ENCODE data around the gene PRND.
"Not testable (repeated sequence)": the region's sequence is repeated elsewhere in the genome, so short reads cannot be mapped to it uniquely, and the experiment has no call there.

PRND gene, protein sequence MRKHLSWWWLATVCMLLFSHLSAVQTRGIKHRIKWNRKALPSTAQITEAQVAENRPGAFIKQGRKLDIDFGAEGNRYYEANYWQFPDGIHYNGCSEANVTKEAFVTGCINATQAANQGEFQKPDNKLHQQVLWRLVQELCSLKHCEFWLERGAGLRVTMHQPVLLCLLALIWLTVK

DNA sequence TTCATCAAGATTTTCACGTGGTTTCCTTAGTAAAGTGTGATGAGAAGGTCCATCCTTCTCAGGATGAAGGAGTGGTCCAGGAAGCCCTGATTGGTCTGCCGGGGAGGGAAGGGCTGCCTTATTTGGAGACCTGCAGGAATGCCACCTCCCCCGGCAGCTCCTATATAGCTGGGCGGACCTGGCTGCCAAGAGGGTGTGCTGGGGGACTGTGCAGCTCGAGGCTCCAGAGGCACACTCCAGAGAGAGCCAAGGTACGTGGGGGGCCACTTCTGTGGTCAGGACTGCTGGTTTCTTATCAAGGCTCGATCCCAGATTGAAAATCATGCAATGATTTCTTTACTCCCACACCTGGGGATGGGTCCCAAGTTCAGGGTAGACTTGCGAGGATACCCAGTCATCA lies at the start of gene PRND:
Gene PRND (plus strand): TSS at position 191 of the 400 bp plus-strand sequence. CDS start 2,643 bp downstream, outside the sequence.
- no peak for FAIRE-seq

DNA sequence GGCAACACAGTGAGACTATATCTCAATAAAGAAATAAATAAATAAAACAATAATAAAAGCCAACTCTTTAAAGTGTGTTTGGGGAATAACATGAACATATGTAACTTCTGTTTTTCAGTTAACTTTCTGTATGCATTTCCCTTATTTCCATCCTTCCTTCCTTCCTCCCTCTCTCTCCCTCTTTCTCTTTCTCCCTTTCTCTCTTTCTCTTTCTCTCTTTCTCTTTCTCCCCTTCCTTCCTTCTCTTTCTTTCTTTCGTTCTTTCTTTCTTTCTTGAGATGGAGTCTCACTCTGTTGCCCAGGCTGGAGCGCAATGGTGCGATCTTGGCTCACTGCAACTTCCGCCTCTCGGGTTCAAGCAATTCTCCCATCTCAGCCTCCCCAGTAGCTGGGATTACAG lies 48.8 kb upstream of the PRND start:
- no peak for FAIRE-seq

DNA sequence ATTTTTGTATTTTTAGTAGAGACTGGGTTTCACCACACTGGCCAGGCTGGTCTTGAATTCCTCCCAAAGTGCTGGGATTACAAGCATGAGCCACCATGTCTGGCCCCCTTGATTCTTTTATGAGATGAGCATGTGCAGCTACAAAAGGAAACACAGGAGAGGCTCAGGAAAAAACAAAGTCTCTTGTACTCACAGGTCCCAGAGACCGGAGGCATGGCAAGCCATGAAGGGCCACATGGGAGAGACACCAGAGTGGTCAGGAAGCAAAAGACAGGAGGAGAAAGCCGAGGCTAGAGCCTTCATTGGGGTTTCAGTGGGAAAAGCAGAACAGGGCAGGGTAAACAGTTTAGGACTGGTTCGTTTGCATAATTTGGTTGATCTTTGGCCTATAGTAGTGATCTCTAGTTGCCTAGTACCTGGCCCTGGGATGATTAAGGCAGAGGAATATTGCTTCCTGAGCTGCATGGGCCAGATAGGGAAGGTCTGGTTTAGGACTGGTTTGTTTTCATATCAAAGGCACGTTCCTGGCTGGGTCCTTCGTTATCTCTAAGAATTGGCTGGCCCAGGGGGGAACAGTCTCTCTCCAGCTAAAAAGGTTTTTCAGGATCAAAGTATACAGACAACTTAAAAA lies 48.2 kb upstream of the PRND start:
- no peak for FAIRE-seq

DNA sequence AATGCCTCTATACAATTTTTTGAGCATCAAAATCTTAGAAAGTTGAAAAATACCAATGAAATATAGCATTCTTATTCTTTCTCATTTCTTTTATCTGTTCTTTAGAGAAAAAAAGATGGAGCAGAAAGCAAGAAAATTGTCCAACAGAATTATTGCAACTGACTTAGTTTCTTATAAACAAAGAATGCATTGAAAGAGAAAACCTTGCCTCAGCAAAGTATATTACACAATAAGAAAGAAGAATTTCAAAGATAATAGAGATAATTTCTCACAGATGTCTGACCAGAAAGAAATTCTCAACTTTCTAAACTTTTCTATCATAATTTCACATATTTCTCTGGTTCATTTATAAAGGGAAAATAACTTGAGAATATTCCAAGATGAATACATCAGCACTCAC lies 47.0 kb upstream of the PRND start:
- no peak for FAIRE-seq

DNA sequence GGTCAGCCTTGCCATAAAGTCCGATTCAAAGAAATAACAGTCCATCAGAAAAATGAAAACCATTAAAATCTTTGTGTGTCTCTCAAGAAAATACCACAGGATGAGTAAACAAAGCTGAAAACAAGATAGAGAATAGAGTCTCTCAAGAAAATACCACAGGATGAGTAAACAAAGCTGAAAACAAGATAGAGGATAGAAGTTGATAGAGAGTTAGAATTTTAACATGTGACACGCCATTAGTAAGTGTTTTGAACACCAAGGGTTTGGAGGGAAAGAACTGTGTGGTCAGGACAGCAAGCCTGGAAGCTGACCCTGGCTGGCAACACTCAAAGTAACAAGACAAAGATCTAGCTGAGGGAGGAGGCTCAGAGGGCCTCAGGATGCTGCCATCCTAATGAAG lies 43.9 kb upstream of the PRND start:
- FAIRE-seq, result no peak

DNA sequence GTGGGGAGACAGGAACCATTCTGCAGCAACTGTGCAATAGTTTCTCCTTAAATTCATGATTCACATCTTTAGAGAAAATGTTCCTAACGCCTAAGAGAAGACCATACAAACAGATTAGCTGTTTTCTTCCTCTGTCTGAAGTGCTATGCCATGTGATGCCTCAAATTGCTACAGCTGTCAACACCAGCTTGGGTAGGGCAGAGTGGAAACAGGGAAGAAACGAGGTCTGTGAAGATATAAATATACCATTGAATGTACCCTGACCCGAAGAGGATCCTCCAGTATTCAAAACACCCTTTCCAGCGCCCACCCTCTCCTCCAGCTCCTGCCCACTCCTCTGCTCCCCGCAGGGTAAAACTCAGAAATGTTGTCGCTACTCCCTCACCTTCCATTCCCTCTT lies 40.3 kb upstream of the PRND start:
- FAIRE-seq, result no peak

DNA sequence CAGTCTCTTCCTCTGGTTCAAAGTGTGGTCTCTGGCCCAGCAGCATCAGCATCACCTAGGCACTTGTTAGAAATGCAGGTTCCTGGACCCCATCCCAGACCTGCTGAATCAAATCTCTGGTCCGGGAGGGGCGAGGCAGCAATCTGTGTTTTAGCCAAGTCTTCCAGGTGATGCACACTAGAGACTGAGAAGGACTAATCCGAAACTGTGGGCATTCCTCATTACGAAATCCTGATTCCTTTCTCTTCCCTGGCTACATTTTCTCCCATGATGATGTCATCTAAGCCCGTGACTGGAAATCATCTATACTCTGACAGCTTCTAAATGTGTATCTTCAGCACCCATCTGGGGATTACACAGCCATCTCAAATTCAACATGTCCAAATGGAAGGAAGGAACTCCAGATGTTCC lies 39.7 kb upstream of the PRND start:
- FAIRE-seq, result no peak

DNA sequence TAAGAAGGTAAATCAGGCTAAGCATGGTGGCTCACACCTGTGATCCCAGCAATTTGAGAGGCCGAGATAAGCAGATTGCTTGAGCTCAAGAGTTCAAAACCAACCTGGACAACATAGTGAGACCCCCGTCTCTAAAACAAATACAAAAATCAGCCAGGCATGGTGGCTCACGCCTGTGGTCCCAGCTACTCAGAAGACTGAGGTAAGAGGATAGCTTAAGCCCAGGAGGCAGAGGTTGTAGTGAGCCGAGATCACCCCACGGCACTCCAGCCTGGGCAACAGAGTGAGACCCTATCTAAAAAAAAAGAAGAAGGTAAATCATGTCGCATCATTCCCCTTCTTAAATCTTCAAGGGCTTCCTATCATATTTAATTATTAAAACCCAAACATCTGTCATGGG lies 39.0 kb upstream of the PRND start:
- no peak for FAIRE-seq

DNA sequence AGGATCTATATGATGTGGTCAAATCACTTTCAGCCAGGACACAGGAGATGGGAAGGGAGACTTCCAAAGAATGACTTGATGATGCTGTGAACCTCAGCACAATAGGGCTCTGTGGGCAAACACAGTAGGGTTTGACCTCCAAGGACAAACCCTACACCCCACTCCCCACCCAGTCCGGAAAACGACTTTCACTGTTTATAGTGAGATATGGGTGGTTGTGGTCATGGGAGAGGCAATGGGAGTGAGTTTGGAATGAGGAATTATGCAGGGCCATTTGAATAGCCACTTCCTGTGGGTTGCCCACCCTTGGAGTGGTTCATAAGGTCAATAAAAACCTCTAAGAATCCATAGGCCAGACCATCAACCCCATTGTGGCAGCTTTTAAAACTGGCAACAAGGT lies 38.4 kb upstream of the PRND start:
- no peak for FAIRE-seq

DNA sequence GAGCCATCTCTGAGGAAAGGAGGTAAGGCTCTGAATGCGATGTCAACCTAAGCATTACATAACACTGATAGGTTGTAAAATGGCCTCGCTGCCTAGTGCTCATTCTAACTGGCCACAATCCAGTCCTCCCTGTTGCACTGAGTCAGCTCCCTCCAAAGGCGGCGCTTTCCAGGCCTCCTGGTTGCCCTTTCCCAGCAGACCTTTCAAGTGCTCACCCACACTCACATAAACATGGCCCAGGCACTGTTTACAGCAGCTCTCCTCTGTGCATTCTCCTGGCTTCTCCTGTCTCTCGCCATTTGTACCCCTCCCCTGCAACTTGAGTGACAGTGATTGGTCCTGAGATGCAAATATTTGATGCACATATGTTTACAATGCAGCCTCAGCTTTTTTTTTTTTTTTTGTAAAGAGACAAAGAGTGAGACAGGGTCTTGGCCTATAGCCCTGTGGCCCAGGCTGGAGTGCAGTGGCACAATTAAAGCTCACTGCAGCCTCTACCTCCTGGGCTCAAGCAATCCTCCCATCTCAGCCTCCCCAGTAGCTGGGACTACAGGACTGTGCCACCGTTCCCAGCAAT lies 36.8 kb upstream of the PRND start:
- no peak for FAIRE-seq

DNA sequence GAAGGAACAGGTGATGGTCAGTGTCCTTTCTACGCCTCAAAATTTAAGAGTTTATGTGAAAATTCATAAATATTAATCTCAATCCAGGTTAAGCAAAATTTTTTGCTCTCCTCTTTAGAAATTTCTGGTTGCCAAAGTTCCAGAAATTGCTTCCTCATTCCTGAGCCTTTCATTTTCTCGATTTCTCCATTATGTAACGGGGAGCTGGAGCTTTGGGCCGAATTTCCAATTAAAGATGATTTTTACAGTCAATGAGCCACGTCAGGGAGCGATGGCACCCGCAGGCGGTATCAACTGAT lies 35.8 kb upstream of the PRND start:
- no peak for FAIRE-seq

DNA sequence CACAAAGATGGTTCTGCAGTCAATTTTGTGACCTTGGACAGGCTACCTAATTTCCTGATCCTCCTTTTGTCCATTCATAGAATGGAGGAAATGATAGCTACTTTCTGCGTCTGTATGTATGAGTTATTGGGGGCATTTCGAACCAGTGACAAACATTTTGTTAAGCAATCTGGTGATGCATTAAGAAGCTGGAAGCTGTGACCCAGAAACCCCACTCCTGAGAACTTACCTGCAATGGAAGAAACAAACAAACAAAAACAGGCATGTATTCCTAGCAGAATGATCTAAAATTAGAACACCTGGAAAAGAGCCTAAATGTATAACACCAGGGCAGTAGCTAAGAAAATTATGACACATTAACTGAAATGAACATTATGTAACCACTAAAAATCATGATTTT lies 33.4 kb upstream of the PRND start:
- peak; percentile 43 for FAIRE-seq

DNA sequence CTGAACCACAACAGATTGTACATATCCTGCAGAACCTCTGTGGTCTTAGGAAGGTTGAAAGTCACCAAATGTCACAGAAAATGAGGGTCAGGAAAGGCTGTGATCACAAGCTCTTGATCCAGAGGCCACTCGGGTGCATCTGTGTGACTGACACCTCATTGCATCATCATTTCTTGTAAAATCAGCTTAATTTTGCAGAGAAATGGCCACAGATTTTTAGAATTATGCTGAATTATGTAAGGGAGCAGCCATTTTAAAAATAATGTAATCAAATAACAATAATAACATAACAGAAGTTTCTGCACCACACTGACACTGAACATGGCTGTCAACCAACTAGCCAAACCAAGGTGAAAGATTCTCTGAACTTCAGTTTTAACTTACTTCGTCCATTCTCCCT lies 32.5 kb upstream of the PRND start:
- FAIRE-seq, result no peak

DNA sequence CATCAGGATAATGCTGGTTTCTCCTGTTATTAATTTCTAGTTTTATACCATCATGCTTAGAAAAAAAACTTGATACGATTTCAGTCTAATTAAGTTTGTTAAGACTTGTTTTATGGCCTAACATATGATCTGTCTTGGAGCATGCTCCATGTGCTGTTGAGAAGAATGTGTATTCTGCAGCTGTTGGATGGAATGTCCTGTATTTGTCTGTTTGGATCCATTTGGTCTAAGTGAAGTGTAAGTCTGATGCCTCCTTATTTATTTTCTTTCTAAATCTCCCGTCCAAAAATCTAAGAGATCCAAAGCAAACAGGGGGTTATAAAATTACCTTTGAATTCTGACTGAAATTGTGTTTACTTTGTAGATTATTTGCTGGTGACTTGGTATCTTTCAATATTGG lies 30.0 kb upstream of the PRND start:
- FAIRE-seq, result peak; percentile 62

DNA sequence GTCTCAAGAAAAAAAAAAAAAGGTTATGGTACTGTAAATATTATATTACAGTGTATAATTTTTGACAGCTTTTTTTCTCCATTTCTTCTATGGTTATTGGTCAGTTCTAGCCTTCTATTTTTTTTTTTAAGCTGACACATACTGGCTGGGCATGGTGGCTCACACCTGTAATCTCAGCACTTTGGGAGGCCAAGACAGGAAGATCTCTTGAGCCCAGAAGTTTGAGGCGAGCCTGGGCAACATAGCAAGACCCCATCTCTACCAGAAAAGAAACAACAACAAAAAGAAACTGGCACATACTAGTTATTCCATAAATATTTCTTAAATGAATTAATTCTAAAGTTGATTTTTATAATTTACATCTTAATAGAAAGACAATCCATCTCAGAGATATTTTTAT lies 27.6 kb upstream of the PRND start:
- FAIRE-seq, result no peak

DNA sequence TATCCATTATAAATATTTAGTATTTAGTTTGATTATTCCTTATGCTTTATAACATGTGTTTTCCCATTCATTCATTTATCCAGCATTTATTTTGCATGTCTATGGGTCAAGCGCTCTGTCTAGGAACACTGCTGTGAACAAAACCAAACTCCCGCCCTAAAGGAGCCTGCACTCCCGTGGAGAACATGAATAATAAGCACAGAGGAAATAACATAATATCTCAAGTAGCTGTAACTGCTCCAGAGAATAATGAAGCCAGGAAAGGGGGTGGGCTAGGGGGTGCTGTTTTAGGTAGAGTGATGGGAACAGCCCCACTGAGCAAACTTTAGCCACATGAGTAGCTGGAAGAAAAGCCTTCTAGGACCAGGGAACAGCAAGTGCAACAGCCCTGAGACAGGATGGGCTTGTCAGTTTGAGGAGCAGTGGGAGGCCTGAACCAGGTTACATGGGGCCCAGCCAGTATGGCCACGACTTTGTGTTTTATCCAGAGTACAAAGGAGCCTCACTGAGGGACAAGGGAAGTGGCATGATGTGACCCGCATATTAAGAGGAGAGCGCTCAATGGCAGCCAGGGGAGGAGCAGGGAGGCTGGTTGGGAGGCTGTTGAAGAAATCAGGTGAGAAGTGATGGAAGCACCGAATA lies 24.4 kb upstream of the PRND start:
- no peak for FAIRE-seq

DNA sequence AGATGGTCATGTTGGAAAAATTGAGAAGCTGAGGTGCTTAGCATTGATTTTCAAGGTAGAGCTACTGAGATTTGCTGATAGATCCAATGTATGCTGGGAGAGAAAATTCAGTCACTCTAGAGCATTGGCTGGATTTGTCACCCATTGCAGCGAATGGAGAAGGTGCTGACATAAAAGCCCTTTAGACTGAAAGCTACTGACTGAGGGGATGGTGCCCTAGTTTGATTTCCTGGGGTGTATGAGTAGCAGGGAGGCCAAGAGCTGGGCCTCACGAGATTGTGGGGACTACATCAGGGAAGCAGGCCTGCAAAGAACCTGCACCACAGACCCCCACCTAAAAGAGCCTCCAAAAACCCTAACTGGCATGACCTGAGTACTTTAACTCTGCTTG lies 23.9 kb upstream of the PRND start:
- no peak for FAIRE-seq

DNA sequence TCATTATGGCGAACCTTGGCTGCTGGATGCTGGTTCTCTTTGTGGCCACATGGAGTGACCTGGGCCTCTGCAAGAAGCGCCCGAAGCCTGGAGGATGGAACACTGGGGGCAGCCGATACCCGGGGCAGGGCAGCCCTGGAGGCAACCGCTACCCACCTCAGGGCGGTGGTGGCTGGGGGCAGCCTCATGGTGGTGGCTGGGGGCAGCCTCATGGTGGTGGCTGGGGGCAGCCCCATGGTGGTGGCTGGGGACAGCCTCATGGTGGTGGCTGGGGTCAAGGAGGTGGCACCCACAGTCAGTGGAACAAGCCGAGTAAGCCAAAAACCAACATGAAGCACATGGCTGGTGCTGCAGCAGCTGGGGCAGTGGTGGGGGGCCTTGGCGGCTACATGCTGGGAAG lies 22.5 kb upstream of the PRND start:
- FAIRE-seq, result no peak

DNA sequence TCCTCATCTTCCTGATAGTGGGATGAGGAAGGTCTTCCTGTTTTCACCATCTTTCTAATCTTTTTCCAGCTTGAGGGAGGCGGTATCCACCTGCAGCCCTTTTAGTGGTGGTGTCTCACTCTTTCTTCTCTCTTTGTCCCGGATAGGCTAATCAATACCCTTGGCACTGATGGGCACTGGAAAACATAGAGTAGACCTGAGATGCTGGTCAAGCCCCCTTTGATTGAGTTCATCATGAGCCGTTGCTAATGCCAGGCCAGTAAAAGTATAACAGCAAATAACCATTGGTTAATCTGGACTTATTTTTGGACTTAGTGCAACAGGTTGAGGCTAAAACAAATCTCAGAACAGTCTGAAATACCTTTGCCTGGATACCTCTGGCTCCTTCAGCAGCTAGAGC lies 21.8 kb upstream of the PRND start:
- no peak for FAIRE-seq

DNA sequence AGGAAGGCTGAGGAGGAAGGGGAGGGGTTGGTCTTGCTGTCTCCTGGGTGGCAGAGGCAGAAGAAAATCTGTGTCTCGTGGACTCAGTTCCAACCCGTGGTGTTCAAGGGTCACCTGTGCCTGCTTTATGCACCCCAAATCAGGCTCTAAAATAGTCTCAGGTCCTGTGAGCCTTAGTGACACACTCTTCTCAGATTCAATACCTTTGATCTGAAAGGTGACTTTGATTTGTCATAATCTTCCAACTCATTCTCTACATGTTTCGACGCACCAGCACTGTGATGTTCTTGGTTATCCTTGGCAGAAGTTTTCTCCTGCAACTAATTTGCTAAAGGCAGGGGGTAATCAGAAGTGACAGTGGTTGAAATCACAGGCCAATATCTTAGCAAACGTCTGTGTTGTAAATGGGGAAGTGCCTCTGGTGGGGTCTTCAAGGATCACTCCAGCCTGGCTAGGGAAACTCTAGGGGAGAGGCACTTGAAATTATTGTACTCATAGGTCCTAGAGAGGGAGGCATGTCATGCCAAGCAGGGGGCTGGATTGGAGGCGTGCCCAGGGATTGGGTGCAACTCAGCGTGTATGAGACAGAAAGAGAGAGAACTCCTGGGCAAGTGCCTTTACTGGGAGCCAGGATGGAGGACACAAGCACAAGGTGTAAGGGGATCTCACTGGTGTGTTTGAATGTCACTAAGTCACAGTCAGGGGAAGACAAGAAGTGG lies 19.0 kb upstream of the PRND start:
- FAIRE-seq, result no peak

DNA sequence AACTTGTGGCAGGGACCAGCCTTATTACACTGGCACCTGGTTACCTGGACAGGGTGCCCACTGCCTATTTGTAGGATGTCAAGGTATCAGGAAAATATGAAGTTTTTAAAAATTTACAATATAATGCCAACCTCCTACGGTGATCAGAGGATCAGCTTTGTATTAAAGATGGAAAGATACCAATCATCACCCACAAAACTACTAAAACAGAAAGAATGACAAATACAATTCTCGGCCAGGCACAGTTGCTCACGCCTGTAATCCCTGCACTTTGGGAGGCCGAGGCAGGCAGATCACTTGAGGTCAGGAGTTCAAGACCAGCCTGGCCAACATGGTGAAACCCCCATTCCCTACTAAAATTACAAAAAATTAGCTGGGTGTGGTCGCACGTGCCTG lies 18.4 kb upstream of the PRND start:
- no peak for FAIRE-seq

DNA sequence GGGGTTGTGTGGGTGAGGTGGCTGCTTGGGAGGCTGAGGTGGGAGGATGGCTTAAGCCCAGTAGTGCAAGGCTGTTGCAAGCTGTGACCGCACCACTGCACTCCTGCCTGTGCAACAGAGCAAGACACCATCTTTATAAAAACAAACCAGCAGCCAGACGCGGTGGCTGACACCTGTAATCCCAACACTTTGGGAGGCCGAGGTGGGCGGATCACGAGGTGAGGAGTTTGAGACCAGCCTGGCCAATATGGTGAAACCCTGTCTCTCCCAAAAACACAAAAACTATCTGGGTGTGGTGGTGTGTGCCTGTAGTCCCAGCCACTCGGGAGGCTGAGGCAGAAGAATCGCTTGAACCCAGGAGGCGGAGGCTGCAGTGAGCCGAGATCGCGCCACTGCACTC lies 14.8 kb upstream of the PRND start:
- not testable (repeated sequence) for FAIRE-seq

DNA sequence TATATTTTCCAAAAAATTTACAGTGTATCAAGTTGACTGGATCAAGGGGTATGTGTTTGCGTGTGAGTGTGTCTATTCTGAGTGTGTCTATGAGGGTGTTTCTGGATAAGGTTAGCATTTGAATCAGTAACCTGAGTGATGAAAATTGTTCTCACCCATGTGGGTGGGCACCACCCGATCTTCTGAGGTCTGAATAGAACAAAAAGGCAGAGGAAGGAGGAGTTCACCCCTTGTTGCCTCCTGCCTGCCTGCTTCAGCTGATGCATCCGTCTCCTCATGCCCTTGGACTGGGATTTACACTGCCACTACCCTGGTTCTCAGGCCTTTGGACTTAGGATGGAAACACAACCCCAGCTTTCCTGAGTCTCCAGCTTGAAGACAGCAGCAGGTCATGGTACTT lies 13.7 kb upstream of the PRND start:
- no peak for FAIRE-seq

DNA sequence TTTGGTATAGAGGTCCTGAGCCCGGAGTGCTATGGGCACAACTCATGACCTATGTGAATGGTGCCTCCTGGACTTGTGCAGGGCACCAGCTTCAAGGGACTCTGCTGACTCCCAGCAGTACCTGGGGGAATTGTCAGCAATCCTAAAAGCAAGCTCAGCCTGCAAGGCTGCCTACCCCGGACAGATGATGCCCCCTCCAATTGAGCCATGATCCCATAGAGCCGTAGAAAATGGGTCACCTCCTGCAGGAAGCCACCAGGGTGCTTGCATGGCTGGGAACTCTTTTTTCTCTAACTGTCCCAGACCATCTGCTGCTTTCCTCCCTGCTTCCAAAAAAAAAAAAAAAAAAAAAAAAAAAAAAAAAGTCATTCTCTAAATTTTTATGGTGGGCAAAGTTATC lies 12.9 kb upstream of the PRND start:
- FAIRE-seq, result no peak

Measured in islet of Langerhans (tissue), 1 donor.